Right ventricle myocardium superior (tissue), 1 donor: ENCODE measurements around the gene USP1. TPM values are rescaled to one million over a fixed set of nuclear protein-coding genes. Genes with fewer than 3 reads are reported as not detected.

Source experiments
- ATAC-seq: fragments of 200-7000 bp; cut with Tn5 transposase; one replicate; pipeline ENCODE4 v1.9.1; 2020; ENCODE audit warnings: mild to moderate bottlenecking; ENCODE audit not compliant: poor library complexity
- DNase-seq: peaks from one replicate; pipeline ENCODE4 v3.0.0-alpha.2; 2020
- intact Hi-C: fragments of 100-400 bp; cut with DNase I; formaldehyde crosslinking; loops from one replicate; pipeline ENCODE4 v1.11.2; 2022
- total RNA-seq: library from RNA; stranded (reverse); fragmentation: NEBNext Ultra II Directional; extraction: Animal tissue kit (Norgen Biotek cat#: 25700); gene quantifications from one replicate; pipeline ENCODE4 v1.2.1, GENCODE V29; 2021
- donor health status: DM: no; HTN: yes; CAD: no; lungs with severe emphysema.

USP1 gene
- total RNA-seq, 1 donor from 2014 or later: 12.3 TPM

DNA sequence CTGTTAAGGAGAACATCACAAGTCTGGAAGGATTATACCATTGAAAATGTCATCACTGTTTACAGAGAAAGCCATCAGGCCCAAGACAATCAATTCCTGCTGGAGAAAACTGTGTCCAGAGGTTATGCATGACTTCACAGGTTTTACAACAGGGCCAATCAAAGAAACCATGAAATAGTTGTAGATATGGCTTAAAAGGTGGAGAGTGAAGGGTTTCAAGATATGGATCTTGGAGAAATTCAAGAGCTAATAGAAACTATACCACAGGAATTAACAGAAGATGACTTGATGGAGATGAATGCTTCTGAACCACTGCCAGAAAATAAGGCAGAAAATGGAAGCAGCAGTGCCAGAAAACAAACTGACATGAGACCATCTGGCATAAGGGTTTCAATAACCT, 30.2 kb downstream of the USP1 start:
- ATAC-seq (no peak), DNase-seq (no peak)
- intact Hi-C loops: no loop called here

GRCh38 chr1:62476525-62477219, 39.8 kb downstream of the USP1 start:
- ATAC-seq (no peak), DNase-seq (no peak)
- intact Hi-C loops: no loop called here

GRCh38 chr1:62481681-62482080, 44.8 kb downstream of the USP1 start:
- ATAC-seq (no peak), DNase-seq (no peak)
- intact Hi-C loops: no loop called here

- intact Hi-C loops: no loop called here
- no peak for DNase-seq
- ATAC-seq: no peak
Measured at GRCh38 chr1:62484824-62485468, 48.1 kb downstream of the USP1 start.

- no peak for ATAC-seq
- intact Hi-C loops: no loop called here
- no peak for DNase-seq
Measured at GRCh38 chr1:62487956-62488355, 51.1 kb downstream of the USP1 start.

GRCh38 chr1:62492521-62492920, 55.7 kb downstream of the USP1 start:
- ATAC-seq: no peak
- intact Hi-C loops: no loop called here

DNA sequence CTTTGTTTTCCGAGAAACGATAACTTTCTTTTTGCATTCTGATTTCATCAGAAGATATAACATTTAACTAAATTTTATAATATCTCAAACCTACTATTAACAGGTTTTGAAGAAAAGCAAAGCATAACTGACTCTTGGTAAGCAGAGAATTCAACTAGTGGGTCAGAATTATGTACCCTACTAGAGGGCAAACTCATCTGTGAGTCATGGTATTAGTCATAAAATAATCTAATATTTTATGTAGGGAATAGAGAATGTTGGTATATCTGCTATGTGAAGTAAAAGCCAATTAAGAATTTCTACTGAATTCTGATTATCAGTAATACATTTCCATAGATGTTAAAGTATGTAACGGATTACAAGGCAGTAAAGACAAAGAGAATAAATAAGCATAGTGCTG, 56.8 kb downstream of the USP1 start:
- intact Hi-C loops: no loop called here
- ATAC-seq (no peak), DNase-seq (no peak)

More at GRCh38 chr1:62492521-62492920, 55.7 kb downstream of the USP1 start:
- DNase-seq: no peak

- no peak for DNase-seq
- intact Hi-C loops: no loop called here
- no peak for ATAC-seq
Measured at GRCh38 chr1:62494137-62494536, 57.3 kb downstream of the USP1 start.

- no peak for ATAC-seq
- intact Hi-C loops: loop anchor here (10.0 kb wide), 1 partner anchor 245 kb away; no protein-coding TSS in a partner anchor
- DNase-seq: no peak
Measured at GRCh38 chr1:62500210-62500609, 63.4 kb downstream of the USP1 start.

Other genes starting within 250 kb of the USP1 start
- not detected for gene L1TD1, start 242.2 kb upstream of the USP1 start, total RNA-seq
- 0.38 TPM for gene KANK4, start 117.6 kb upstream of the USP1 start, total RNA-seq
- gene ANGPTL3, start 160.5 kb downstream of the USP1 start, total RNA-seq: not detected